Cardiac fibroblast (primary cell): ENCODE measurements around the gene TLL2.

Source experiments
- DNase-seq, 2 donors: peaks; one replicate each; pipeline versions ENCODE4 v3.0.0 to v3.0.0-alpha.2; 2010; ENCODE audit warnings: low read depth in 2 of 2
- H3K4me3 ChIP-seq, 2 donors: replicated peaks in 1 of 2; 1 replicate in 1 of 2; 2 replicates in 1 of 2; pipeline ENCODE4 v1.5.1; 2011; ENCODE audit warnings: low read depth in 2 of 2, low read length in 2 of 2, mild to moderate bottlenecking in 2 of 2, moderate library complexity in 1 of 2
- CTCF ChIP-seq: IDR thresholded peaks from one replicate; pipeline ENCODE4 v1.5.1; 2011; ENCODE audit warnings: low read depth, mild to moderate bottlenecking, low read length, inconsistent platforms

The TLL2 gene

GRCh38 chr10:96507044-96507443, 6.7 kb downstream of the TLL2 start:
- no peak overlapping the region for H3K4me3 ChIP-seq
- TF ChIP-seq CTCF: no peak
- no peak for DNase-seq

- DNase-seq: no peak
- H3K4me3 ChIP-seq: no peak overlapping the region
- no peak for TF ChIP-seq CTCF
Measured at GRCh38 chr10:96505150-96506136, 8.3 kb downstream of the TLL2 start.

- DNase-seq: no peak
- H3K4me3 ChIP-seq: no peak overlapping the region
- no peak for TF ChIP-seq CTCF
Measured at GRCh38 chr10:96502561-96503282, 11.0 kb downstream of the TLL2 start.

- TF ChIP-seq CTCF: no peak
- no peak for DNase-seq
- no peak overlapping the region for H3K4me3 ChIP-seq
Measured at GRCh38 chr10:96501985-96502384, 11.7 kb downstream of the TLL2 start.

- no peak overlapping the region for H3K4me3 ChIP-seq
- DNase-seq: no peak
- no peak for TF ChIP-seq CTCF
Measured at GRCh38 chr10:96500519-96500918, 13.2 kb downstream of the TLL2 start.

GRCh38 chr10:96500050-96500449, 13.7 kb downstream of the TLL2 start:
- TF ChIP-seq CTCF: no peak
- no peak for DNase-seq
- H3K4me3 ChIP-seq: no peak overlapping the region
